Mesothelial cell of epicardium (in vitro differentiated cells): Measurements from ENCODE around the gene SND1. TPM values are rescaled to one million over a fixed set of nuclear protein-coding genes. Genes with fewer than 3 reads are reported as not detected.

ENCODE experiments used
- DNase-seq, 2 experiments: peaks; one replicate each; pipeline ENCODE4 v3.0.0; 2021; ENCODE audit warnings: low spot score in 2 of 2; ENCODE audit not compliant: unreplicated experiment in 2 of 2
- H3K27ac Mint-ChIP-seq: 2 replicates; pipeline ENCODE4 v1.8.0; 2021; ENCODE audit warnings: mixed read lengths
- H3K27me3 Mint-ChIP-seq: 2 replicates; pipeline ENCODE4 v1.8.0; 2021; ENCODE audit warnings: low read depth, mixed read lengths
- H3K36me3 Mint-ChIP-seq: 2 replicates; pipeline ENCODE4 v1.8.0; 2021; ENCODE audit warnings: mixed read lengths
- H3K4me1 Mint-ChIP-seq: 2 replicates; pipeline ENCODE4 v1.8.0; 2021; ENCODE audit warnings: mixed read lengths
- H3K4me3 Mint-ChIP-seq: 2 replicates; pipeline ENCODE4 v1.8.0; 2021; ENCODE audit warnings: mild to moderate bottlenecking, moderate library complexity, mixed read lengths
- H3K9me3 Mint-ChIP-seq: 2 replicates; pipeline ENCODE4 v1.8.0; 2021; ENCODE audit warnings: mixed read lengths
- total RNA-seq: library from RNA; stranded (reverse); gene quantifications from 3 replicates; pipeline ENCODE4 v1.2.1, GENCODE V29; 2021
- TF ChIP-seq, protein P1 (sequence below): fragments of 200-600 bp; sonication (generic); IDR thresholded peaks from one replicate; pipeline ENCODE4 v1.5.0; 2021; ENCODE audit warnings: antibody characterized with exemption; ENCODE audit not compliant: unreplicated experiment

The SND1 gene
- total RNA-seq, 1 donor from 2014 or later = 211 TPM

DNA sequence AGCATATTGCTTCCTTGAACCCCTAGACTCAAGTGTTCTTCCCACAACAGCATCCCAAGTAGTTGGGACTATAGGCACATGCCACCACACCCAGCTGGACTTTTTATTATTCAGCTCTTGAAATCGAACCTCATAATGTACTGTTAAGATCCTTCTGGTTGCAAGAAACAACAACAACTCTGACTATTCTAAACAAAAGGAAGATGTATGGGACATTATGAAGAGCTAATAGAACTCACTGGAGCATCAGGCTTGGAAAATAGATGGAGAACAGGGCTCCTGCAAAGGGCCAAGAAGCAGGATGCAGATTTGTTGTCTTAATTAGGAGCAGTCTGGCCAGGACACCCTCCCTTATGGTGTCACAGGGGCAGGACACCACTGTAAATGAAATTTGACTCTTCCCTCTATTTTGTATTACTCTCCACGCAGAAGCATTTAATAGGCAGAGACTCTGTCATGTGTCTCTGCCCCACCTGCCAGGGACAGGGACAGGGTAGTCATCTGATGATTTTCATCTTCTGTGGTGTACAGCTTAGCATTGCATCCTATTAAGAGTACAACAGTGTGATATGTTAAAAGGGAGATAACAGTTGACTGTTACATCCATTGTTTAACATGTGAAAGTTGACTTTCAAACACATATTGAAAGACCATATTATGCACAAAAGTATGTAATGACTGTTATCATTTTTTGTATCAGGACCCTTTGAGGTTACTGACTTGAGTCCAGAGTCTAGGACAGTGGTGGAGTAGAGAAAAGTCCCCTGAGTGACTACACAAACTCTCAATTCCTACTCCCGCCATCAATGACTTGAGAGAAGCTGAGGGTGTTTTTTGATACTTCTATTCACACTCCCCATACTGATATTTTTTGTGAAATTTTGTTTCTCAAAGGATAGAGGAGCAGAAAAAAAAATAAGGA, 222.0 kb downstream of the SND1 start:
- H3K4me3 Mint-ChIP-seq = no peak overlapping the region
- TF ChIP-seq, protein P1, sequence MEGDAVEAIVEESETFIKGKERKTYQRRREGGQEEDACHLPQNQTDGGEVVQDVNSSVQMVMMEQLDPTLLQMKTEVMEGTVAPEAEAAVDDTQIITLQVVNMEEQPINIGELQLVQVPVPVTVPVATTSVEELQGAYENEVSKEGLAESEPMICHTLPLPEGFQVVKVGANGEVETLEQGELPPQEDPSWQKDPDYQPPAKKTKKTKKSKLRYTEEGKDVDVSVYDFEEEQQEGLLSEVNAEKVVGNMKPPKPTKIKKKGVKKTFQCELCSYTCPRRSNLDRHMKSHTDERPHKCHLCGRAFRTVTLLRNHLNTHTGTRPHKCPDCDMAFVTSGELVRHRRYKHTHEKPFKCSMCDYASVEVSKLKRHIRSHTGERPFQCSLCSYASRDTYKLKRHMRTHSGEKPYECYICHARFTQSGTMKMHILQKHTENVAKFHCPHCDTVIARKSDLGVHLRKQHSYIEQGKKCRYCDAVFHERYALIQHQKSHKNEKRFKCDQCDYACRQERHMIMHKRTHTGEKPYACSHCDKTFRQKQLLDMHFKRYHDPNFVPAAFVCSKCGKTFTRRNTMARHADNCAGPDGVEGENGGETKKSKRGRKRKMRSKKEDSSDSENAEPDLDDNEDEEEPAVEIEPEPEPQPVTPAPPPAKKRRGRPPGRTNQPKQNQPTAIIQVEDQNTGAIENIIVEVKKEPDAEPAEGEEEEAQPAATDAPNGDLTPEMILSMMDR = no peak
- H3K4me1 Mint-ChIP-seq = no peaks in the 10 kb centered on the region
- H3K36me3 Mint-ChIP-seq = no peaks in the 10 kb centered on the region
- no peak for DNase-seq
- no peak overlapping the region for H3K27ac Mint-ChIP-seq
- H3K27me3 Mint-ChIP-seq = no peaks in the 10 kb centered on the region
- H3K9me3 Mint-ChIP-seq = no peaks in the 10 kb centered on the region

DNA sequence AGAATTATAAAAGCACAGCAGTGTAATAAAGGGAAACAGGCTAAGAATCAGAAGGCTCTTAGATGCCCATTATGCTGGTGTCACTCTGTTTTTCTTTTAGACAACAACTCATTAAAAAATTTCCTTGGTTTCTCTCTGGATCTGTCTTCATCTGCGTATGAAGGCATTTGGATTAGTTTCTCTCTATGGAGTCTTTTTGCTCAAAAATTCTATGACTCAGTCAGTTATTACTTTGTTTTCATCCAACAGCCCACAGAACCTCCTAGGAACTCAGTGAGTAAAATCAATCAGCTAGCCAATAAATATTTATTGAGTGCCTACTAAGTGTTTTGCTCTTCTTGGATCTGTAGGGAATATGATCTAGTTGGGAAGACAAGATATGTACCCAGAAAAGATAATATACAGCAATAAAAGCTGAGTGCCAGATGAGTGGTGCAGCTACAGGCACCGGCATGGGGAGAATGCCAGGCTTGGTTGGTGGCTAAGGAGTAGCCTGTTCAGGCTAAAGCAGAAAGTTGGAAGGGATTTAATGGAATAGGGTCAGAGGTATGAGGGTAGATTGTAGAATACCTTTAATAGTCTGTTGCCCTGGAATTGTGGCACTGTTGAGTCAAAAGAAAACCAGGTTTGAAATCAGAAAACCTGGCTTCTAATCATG, 223.1 kb downstream of the SND1 start:
- Mint-ChIP-seq H3K4me3 (no peak overlapping the region), H3K4me1 (no peaks in the 10 kb centered on the region), H3K27me3 (no peaks in the 10 kb centered on the region), H3K27ac (no peak overlapping the region), H3K9me3 (no peaks in the 10 kb centered on the region), H3K36me3 (no peaks in the 10 kb centered on the region)
- TF ChIP-seq, protein P1 = no peak
- no peak for DNase-seq

DNA sequence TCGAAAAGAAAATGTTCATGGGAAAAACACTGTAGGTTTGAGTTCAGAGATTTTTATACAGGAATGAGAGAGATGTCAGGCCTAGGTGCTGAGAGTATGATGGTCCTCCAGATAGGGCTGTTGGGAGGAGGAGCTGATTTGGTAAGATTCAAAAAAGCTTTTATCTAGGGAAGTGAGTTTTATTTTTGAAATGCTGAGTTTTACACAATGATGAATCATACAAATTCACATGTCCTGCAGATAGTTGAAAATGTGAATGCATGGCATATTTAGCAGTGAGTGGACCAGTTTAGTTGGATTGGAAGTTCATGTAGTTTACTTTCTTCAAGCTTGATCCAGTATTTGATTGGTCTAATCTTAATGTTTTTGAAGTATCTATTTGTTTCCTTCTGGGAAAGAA, 224.4 kb downstream of the SND1 start:
- DNase-seq = no peak
- Mint-ChIP-seq H3K36me3 (no peaks in the 10 kb centered on the region), H3K27me3 (no peaks in the 10 kb centered on the region), H3K27ac (no peak overlapping the region), H3K9me3 (no peaks in the 10 kb centered on the region), H3K4me3 (no peak overlapping the region), H3K4me1 (peaks cover 8% of the 10 kb centered on the region)
- TF ChIP-seq, protein P1 = no peak

DNA sequence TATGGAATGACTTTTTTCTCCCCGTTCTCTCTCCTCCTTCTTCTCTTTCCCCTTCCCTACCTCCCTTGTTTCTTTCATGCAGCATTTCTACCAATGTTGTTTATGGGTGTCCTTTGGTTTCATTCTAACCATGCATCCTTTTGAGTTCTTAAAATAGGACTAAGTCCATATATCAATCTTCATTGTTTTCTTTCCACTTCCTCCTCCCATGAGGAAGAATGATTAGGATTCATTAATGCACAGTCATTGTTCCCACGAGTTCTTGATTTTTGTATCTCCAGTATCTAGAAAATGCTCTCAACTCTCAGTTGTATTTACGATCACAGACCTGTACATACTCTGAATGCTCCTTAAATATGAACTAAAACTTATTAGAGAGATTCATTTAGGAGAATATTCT, 226.0 kb downstream of the SND1 start:
- H3K4me3 Mint-ChIP-seq = no peak overlapping the region
- peaks cover 8% of the 10 kb centered on the region for H3K4me1 Mint-ChIP-seq
- no peaks in the 10 kb centered on the region for H3K36me3 Mint-ChIP-seq
- no peak overlapping the region for H3K27ac Mint-ChIP-seq
- DNase-seq = no peak
- TF ChIP-seq, protein P1 = no peak
- no peaks in the 10 kb centered on the region for H3K27me3 Mint-ChIP-seq
- H3K9me3 Mint-ChIP-seq = no peaks in the 10 kb centered on the region

DNA sequence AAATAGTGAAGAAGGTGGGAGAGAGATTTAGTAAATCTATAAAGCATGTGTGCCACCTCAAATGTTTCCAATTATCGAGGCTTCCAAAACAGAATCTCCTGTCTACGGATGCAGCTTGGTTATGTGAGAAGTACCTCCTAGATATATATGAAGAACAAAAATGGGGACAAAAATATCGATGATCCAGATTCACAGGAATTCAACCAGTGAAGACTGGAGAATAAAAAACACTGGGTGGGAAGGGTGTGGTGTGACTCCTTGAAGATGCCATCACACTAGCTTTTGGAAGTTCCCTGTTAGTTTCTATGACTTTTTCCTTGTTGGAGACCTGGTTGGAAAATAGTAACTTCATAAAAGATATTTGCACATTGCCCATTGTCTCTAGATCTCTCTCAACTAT, 226.8 kb downstream of the SND1 start:
- H3K27ac Mint-ChIP-seq = no peak overlapping the region
- no peaks in the 10 kb centered on the region for H3K27me3 Mint-ChIP-seq
- TF ChIP-seq, protein P1 = no peak
- peaks cover 3% of the 10 kb centered on the region for H3K36me3 Mint-ChIP-seq
- DNase-seq = no peak
- peaks cover 8% of the 10 kb centered on the region for H3K4me1 Mint-ChIP-seq
- no peak overlapping the region for H3K4me3 Mint-ChIP-seq
- no peaks in the 10 kb centered on the region for H3K9me3 Mint-ChIP-seq
